TTC549 (cell line): ENCODE measurements around the gene CFAP221.

Source experiments
- FAIRE-seq: peaks from 2 replicates; lab custom pipeline; 2012; peaks lifted over from hg19 to GRCh38; lab: Jason Lieb, UNC

Gene CFAP221

GRCh38 chr2:119536707-119537106 lies 7.5 kb upstream of the CFAP221 start:
- FAIRE-seq: no peak

- no peak for FAIRE-seq
Observed at GRCh38 chr2:119537792-119538191, 6.5 kb upstream of the CFAP221 start.

GRCh38 chr2:119541476-119541875 lies 2.8 kb upstream of the CFAP221 start:
- no peak for FAIRE-seq

DNA sequence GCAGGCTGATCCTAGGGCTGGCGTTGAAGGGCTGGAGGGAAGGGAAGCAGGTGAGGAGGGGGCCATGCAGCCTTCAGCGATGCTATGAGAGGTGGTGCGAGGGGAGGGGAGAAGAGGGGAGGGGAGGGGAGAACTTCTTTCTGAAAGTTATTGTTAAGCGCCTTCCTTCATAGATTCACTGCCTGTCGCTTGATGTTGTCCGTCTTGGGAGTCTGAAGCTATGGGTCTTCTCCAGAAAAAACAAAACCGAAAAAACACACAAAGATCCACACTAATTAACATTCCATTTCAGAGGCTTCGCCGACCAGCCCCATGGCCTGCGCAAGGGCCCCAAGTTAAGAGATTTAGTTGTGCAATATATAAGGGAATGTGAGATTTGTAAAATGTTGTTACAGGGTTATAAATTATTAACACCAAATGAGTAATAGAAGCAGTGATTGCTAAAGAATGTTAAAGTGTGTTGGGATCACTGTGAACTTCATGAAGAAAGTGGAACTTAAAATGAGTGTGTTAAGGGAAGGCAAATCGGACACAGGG lies 758 bp downstream of the CFAP221 start:
- peak; percentile 86 for FAIRE-seq

DNA sequence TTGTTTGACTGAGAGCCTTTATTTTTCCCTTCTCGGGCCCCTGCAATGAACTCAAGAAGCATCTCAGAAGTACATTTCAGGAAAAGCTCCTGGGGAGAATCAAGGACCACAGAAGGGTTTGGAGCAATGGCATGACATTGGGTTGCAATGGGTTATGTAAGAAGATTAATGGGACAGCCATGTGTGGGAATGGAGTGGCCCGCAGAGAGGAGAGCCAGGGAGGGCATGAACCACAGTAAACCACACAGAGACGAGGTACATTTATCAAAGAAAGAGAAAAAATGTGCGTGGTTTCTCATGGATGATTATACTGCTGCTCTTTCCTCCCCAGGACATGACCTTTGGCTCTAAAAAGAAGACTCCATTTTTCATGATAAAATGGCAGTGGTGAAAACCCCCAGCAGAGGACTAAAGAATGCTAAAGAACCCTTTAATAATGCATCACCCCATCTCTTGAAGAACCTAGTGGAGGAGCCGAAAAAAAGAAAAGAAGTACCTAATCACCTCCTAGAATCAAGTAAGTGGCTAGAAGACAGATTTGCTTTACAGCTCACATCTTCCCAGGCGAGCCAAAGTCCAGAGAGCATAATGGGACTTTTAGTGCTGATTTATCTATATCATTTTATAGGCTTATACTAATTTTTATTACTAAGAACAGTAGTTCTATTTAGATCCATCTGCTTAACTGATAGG lies 1.7 kb downstream of the CFAP221 start:
- peak; percentile 96 for FAIRE-seq

- FAIRE-seq: no peak
Observed at GRCh38 chr2:119546447-119546767, 2.2 kb downstream of the CFAP221 start.

- FAIRE-seq: no peak
Observed at GRCh38 chr2:119548516-119549120, 4.4 kb downstream of the CFAP221 start.

DNA sequence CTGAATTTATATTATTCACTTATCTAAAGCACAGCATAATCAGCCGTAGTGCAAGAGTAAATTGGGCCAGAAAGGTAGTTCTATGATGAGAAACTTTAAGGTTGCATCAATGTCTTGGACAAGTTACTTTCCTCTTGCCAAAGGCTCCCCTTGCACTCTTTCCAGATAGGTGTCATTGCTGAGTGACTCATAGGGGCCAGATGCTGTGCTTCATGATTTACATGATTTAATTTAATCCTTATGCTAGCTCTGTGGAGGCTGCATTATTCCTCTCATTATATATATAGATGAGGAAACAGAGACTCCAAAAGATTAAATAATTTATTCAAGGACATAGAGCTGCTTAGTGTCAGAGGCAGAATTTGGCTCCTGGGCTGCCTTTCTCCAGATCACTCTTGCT lies 5.0 kb downstream of the CFAP221 start:
- no peak for FAIRE-seq

GRCh38 chr2:119550346-119550745 lies 6.1 kb downstream of the CFAP221 start:
- FAIRE-seq: no peak

DNA sequence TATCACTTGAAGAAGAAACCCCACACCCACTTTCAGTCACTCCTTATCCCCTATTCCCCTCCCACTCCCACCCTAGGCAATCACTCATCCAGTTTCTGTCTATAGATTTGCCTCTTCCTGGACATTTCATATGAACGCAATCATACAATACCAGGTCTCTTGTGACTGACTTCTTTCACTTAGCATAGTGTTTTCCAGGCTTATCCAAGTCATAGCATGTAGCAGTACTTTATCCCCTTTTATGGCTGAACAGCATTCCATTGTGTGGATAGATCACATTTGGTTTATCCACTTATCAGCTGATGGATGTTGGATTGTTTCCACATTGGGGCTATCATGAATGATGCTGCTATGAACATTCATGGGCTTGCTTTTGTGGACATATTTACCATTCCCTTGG lies 6.6 kb downstream of the CFAP221 start:
- no peak for FAIRE-seq

GRCh38 chr2:119552902-119553301 lies 8.7 kb downstream of the CFAP221 start:
- FAIRE-seq: no peak

DNA sequence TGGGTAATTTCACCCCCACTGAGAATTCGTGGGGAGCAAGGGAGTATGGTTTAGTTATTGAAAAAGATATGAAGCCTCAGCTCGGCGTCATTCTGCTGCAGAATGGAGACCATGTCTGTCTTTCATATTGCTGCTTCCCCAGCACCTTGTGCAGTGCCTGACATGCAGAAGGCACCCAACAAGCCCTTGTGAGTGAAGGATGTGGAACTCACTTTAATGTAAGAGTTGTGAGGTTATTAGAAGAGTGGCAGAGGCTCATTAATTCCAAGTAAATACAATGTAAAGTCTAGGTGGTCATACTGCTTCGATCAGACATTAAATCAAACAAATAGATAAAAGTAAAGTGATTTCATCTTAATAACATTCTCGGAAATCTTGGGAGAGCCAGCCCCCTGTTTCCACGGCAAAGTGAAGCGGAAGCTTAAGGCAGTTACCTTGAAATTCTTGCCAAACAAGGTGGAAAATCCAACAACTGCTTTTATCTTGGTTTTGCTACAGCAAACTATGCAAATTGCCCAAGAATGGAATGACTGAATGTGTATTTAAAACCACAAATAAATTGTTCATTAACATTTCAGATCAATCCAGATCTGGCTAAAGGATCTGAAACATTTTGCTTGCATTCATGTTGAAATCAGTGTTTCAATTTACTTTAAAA lies 9.6 kb downstream of the CFAP221 start:
- no peak for FAIRE-seq

DNA sequence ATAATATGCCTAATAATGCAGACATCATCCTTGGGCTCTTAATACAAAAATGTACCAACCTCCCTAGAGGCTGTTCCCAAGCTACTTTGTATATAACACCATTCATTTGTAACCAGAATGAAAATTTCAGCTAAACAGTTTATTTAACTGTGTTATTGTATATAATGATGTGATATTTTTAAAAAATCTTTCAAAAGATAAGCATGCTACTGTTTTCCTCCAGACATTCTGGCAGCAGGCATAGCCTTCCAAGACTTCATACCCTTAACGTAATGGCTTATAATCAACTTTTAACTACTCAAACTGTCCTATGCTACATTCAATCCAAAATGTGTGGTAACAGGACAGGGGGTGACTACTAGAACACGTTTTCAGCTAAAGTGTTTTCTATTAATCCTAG lies 21.2 kb downstream of the CFAP221 start:
- no peak for FAIRE-seq

- no peak for FAIRE-seq
Observed at GRCh38 chr2:119567292-119567691, 23.0 kb downstream of the CFAP221 start.

DNA sequence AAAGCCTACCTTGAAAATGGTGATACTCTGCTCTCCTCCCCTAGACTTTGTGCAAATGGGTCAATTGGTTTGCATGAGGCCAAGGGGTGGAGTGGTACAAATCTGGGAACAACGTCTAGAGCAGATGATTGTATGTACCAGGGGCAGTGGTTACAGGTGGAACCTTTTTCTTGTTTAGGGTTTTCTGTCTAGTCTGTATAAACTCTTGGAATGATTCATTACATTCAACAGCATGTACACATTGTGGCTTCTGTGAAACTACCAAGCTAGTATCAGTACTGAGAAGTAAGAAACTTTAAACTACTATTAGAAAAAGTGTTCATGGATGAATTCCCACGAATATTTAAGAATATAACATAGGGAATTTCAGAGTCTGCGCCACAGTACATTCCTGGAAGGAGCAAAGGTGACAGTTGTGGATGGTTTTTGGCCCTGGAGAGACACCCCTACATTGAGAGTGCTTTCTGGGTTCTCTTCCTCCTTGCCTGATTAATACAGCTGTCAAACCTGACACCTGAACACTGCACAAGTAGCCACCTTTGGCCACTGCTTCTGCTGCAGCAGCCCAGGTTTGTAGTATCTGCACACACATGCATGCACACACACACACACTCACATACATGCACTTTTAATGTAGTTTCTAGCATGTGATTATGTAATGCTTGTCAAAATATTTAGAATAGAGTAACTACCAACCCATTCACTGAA lies 30.0 kb downstream of the CFAP221 start:
- no peak for FAIRE-seq

DNA sequence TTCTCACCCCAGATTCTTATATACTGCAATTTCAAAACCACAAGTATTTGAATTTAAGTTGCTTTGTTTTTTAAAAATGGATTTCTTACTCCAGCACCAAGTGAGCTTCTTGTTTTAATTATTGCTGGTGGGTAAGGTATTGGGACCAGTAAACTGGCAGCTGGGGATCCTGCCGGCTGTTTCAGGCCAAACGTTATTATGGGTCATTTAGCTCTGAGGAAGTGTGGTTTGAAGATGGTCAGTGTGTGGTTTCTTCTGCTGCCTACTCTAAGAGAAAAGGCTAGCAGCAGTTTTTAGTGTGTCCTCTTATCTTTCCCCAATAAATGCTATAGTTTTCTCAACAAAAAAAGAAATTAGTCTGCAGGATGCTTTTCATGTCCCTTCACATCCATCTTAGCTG lies 30.6 kb downstream of the CFAP221 start:
- FAIRE-seq: no peak

- FAIRE-seq: no peak
Observed at GRCh38 chr2:119575439-119575838, 31.2 kb downstream of the CFAP221 start.

- FAIRE-seq: no peak
Observed at GRCh38 chr2:119579424-119580295, 35.4 kb downstream of the CFAP221 start.

DNA sequence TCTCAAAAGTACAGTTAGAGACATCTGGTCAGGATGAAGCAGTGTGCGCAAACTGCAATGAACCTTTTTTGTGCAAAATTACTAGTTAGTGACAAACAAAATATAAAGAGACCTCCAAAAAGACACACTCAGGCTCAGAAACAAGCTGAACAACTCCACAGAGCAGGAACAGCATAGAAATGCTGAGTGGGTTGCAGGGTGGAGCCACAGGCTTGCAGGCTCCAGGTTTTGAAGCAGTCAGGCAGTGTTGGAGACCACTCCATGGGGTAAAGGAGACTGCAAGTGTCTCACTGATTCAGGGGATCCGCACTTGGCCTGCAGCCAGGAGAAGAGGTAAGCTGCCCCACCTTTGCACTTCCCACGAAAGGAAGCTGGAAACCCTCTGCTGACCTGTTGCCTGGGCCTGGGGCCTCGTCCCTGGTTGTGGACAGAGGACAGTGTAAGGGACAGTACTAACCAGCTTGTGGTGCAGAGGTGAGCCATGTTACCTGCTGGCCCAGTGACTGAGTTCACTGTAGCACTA lies 36.4 kb downstream of the CFAP221 start:
- no peak for FAIRE-seq

GRCh38 chr2:119583291-119583690 lies 39.0 kb downstream of the CFAP221 start:
- FAIRE-seq: no peak

GRCh38 chr2:119584469-119584868 lies 40.2 kb downstream of the CFAP221 start:
- no peak for FAIRE-seq

DNA sequence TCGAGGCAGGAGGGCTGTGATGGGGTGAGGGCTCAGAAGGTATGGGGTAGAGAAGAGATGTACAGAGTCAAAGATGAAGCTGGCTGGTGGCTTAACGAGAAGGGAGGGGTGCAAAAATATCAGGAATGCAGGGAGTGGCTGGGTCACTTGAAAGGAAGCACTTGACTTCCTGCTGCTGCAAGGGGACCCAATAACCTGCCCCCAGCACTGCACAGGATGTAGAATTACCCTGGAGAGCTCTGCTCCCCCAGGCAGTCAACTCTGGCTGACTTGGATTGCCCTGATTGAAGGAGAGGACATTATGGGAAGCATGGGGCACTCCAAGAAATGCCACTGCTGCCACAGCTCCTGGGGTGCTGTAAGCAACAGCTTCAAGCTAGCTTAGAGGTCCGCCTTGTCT lies 41.8 kb downstream of the CFAP221 start:
- no peak for FAIRE-seq
